Esophagus muscularis mucosa (tissue), 4 donors: ENCODE data around the gene PRPF38B. TPM values are rescaled to one million over a fixed set of nuclear protein-coding genes. Genes with fewer than 3 reads are reported as not detected.

ENCODE experiments used
- DNase-seq: peaks from one replicate; pipeline ENCODE4 v3.0.0-alpha.2; 2017; ENCODE audit errors: extremely low spot score
- H3K27ac ChIP-seq, 4 donors: fragments of 200-600 bp; sonication (generic); replicated peaks in 1 of 4; 1 replicate in 3 of 4; 2 replicates in 1 of 4; pipeline ENCODE4 v1.5.1; 2016 to 2019; ENCODE audit warnings: mild to moderate bottlenecking in 1 of 4
- H3K27me3 ChIP-seq, 4 donors: fragments of 200-600 bp; sonication (generic); one replicate each; pipeline versions ENCODE4 v1.5.1 to v1.6.0; 2016 to 2019
- H3K36me3 ChIP-seq, 4 donors: fragments of 200-600 bp; sonication (generic); one replicate each; pipeline ENCODE4 v1.5.1; 2016 to 2019
- H3K4me1 ChIP-seq, 4 donors: fragments of 200-600 bp; sonication (generic); one replicate each; pipeline ENCODE4 v1.5.1; 2016 to 2019
- H3K4me3 ChIP-seq, 4 donors: fragments of 200-600 bp; sonication (generic); 1 replicate in 2 of 4; 2 replicates in 2 of 4; pipeline ENCODE4 v1.5.1; 2016 to 2019; ENCODE audit warnings: mild to moderate bottlenecking in 4 of 4, moderate library complexity in 1 of 4
- H3K9me3 ChIP-seq, 4 donors: fragments of 200-600 bp; sonication (generic); 1 replicate in 3 of 4; 2 replicates in 1 of 4; pipeline ENCODE4 v1.5.1; 2016 to 2019
- EP300 ChIP-seq: sonication (generic); formaldehyde crosslinking; IDR thresholded peaks from one replicate; pipeline ENCODE4 v1.6.1; 2017; ENCODE audit warnings: antibody characterized with exemption
- POLR2A ChIP-seq: fragments of 450-650 bp; IDR thresholded peaks from one replicate; pipeline ENCODE4 v1.6.1; 2017; ENCODE audit warnings: antibody characterized with exemption, moderate library complexity, mild to moderate bottlenecking, low read depth
- POLR2AphosphoS5 ChIP-seq, 2 donors: sonication (generic); formaldehyde crosslinking; IDR thresholded peaks; one replicate each; pipeline ENCODE4 v1.6.1; 2017; ENCODE audit warnings: antibody characterized with exemption in 2 of 2
- WGBS: methylation state at CpG from one replicate; pipeline ENCODE4 v1.1.5; 2018; 5-methylcytosine and 5-hydroxymethylcytosine counted together
- intact Hi-C: fragments of 100-400 bp; cut with DNase I; formaldehyde crosslinking; loops from one replicate; pipeline ENCODE4 v1.15.1; 2023
- total RNA-seq, 4 donors: library from RNA; depleted of rRNA; stranded (reverse); fragments of >200 nt; gene quantifications; one replicate each; pipeline versions ENCODE4 v1.1.0 to v1.2.1, GENCODE V29; 2016
- TF ChIP-seq, protein P1 (sequence below), 3 experiments: fragments of 200-600 bp in 2 of 3; fragments of 450-650 bp in 1 of 3; sonication (generic) in 2 of 3; IDR thresholded peaks; one replicate each; pipeline ENCODE4 v1.5.1; 2017 to 2019; ENCODE audit warnings: antibody characterized with exemption in 3 of 3, mild to moderate bottlenecking in 2 of 3, moderate library complexity in 1 of 3

The PRPF38B gene
- total RNA-seq, 4 donors from 2014 or later, result 15.9 to 32.4 (median 16.9) TPM

DNA sequence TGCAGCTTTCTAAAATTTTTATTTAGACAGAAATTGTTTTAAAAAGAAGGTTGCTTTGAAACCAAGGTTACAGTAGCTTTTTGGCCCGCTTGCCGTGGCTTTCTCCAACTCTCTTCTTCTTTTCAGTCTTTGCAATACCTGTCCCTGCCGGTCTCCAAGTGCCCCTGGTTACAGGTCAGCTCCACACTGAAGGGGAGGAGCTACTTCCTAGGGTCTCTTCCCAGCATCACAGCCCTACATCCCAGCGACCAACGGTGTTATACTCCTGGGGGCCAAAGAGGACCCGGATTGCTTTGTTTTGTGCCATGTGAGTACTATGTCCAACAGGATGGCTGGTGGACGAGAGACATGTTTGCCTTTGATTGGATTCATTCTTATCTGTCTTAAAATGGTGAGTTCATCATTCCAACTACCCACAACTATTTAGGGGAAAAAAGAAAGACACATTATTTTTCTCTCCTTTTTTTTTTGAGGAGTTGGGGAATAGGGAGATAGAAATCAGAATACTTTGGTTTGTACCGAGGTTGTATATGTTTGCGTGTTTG, 20.6 kb downstream of the PRPF38B start, which contains the start of gene FNDC7:
Gene FNDC7 (plus strand): TSS at position 303 of the 545 bp plus-strand sequence. CDS start 26 bp downstream, at position 329.
- peaks cover 0 to 4% (median 0%) of the 10 kb centered on the region in 4 donors for H3K27me3 ChIP-seq
- intact Hi-C loops, result no loop called here
- no peaks in the 10 kb centered on the region for H3K4me1 ChIP-seq
- TF ChIP-seq POLR2A (no peak), EP300 (no peak), POLR2AphosphoS5 (IDR thresholded peaks at IDR 0.05) (no peak)
- TF ChIP-seq, protein P1, sequence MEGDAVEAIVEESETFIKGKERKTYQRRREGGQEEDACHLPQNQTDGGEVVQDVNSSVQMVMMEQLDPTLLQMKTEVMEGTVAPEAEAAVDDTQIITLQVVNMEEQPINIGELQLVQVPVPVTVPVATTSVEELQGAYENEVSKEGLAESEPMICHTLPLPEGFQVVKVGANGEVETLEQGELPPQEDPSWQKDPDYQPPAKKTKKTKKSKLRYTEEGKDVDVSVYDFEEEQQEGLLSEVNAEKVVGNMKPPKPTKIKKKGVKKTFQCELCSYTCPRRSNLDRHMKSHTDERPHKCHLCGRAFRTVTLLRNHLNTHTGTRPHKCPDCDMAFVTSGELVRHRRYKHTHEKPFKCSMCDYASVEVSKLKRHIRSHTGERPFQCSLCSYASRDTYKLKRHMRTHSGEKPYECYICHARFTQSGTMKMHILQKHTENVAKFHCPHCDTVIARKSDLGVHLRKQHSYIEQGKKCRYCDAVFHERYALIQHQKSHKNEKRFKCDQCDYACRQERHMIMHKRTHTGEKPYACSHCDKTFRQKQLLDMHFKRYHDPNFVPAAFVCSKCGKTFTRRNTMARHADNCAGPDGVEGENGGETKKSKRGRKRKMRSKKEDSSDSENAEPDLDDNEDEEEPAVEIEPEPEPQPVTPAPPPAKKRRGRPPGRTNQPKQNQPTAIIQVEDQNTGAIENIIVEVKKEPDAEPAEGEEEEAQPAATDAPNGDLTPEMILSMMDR (IDR thresholded peaks at IDR 0.05), result no peak
- no peaks in the 10 kb centered on the region for H3K36me3 ChIP-seq
- H3K27ac ChIP-seq, result no peak within 1 kb of the TSS
- DNase-seq, result no peak
- H3K4me3 ChIP-seq, result no peak within 1 kb of the TSS
- WGBS, result 52% methylated on average over 8 of the region's 9 CpGs
- H3K9me3 ChIP-seq, result no peaks in the 10 kb centered on the region

DNA sequence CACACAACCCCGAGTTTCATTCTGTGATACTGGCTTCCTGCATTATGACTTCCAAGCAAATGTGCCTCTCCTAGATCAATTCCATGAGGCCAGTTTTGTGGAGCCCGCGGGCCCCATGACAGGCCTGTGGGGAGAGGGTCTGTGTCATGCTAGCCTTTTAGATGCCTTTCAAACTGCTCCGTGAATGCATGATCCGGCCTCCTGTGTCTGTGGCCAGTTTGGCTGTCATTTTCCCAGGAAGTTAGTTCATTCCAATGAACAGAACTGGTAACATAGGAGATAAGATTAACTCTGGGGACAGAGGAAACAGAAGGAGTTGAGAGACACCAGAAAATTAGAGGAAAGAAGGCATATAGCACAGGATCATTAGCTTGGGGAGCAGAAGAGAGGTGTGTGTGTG, 23.8 kb downstream of the PRPF38B start:
- H3K9me3 ChIP-seq, result no peaks in the 10 kb centered on the region
- H3K4me1 ChIP-seq, result no peaks in the 10 kb centered on the region
- no peaks in the 10 kb centered on the region for H3K36me3 ChIP-seq
- H3K4me3 ChIP-seq, result no peak overlapping the region
- WGBS, result 88% methylated on average over 5 of the region's 5 CpGs
- no peak overlapping the region for H3K27ac ChIP-seq
- TF ChIP-seq, protein P1 (IDR thresholded peaks at IDR 0.05), result no peak
- no peak for TF ChIP-seq POLR2A
- intact Hi-C loops, result no loop called here
- peaks cover 0 to 4% (median 0%) of the 10 kb centered on the region in 4 donors for H3K27me3 ChIP-seq
- no peak for DNase-seq

DNA sequence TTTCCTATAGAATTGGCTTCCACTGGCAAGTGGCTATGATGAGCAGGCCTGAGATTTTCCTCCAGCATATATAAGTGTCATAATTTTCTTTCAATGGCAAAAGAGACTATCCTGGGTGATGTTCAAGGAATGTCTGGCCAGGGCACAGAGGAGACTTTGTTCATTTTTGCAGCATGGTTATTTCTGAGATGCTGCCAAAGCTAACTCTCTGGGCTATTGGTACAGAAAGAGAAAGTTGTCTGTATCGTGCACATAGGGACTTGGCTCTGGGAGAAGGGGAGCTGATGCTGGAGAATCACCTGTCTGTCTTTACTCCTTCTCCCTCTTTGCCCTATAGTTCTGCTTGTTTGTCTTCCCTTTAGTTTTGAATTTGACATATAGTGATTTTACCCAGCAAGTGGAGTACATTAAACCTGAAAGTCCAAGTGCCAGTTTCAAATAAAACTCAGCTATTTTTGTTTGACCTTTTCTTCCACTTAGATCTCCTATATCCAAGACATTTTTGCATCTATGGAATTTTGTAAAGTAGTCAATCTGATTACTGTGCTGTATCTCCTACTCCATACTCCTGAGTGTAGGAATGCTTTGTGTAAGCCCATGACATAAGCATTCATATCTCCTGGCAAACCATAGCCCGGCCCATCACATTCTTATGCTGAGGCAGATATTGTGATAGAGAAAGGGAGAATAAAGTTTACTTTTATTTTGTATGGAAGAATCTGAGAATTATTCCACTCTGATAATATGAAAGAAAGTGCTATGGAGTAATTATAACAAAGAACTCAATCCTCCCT, 24.5 kb downstream of the PRPF38B start:
- Histone ChIP-seq H3K36me3 (no peaks in the 10 kb centered on the region), H3K4me1 (no peaks in the 10 kb centered on the region), H3K4me3 (no peak overlapping the region), H3K27me3 (peaks cover 0 to 4% (median 0%) of the 10 kb centered on the region in 4 donors), H3K9me3 (no peaks in the 10 kb centered on the region), H3K27ac (no peak overlapping the region)
- TF ChIP-seq POLR2AphosphoS5 (IDR thresholded peaks at IDR 0.05), result no peak
- TF ChIP-seq POLR2A, result no peak
- TF ChIP-seq, protein P1 (IDR thresholded peaks at IDR 0.05), result no peak
- TF ChIP-seq EP300, result no peak
- no peak for DNase-seq
- intact Hi-C loops, result no loop called here
- 79% methylated on average over 2 of the region's 2 CpGs for WGBS

DNA sequence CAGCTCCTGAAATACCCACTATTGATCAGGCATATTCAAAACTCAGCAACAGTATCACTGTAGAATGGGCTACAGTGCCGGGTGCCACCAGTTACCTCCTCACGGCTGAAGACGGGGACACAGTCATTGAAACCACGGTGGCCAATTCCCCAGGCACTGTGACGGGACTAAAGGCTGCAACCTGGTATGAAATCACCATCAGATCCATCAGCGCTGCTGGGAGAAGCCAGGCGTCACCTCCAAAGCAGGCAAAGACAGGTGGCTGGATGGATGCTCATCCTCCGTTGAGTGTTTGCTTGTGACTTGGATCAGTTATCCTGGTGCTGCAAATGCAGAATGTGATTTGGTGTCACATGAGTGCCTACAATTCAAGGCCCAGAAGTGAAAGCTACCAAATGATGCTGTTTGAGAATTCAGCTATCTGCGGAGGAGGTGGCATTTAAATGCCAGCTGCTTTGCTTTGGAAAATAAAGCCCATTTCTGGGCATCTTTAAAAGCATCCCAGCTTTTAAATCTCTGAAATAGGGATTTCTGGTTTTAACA, 25.7 kb downstream of the PRPF38B start:
- intact Hi-C loops, result no loop called here

More for the DNA sequence above, 25.7 kb downstream of the PRPF38B start:
- WGBS, result 95% methylated on average over 8 of the region's 9 CpGs
- DNase-seq, result no peak
- Histone ChIP-seq H3K36me3 (no peaks in the 10 kb centered on the region), H3K9me3 (no peaks in the 10 kb centered on the region), H3K27me3 (no peaks in the 10 kb centered on the region), H3K27ac (no peak overlapping the region), H3K4me3 (no peak overlapping the region), H3K4me1 (peaks cover 0 to 8% (median 2%) of the 10 kb centered on the region in 4 donors)
- no peak for TF ChIP-seq EP300
- no peak for TF ChIP-seq POLR2A
- TF ChIP-seq, protein P1 (IDR thresholded peaks at IDR 0.05), result no peak
- TF ChIP-seq POLR2AphosphoS5 (IDR thresholded peaks at IDR 0.05), result no peak
